Large intestine (tissue), 3 donors: ENCODE results near the gene AKIRIN2. TPM values are rescaled to one million over a fixed set of nuclear protein-coding genes. Genes with fewer than 3 reads are reported as not detected.
A peak's percentile ranks its signal among the peaks of the same experiment; 100 is the strongest.

Source experiments
- DNase-seq, 2 donors: peaks; one replicate each; pipeline versions ENCODE4 v3.0.0 to v3.0.0-alpha.2; 2013
- H3K27ac ChIP-seq: one replicate; pipeline ENCODE4 v1.5.1; 2013; ENCODE audit warnings: low read length
- H3K27me3 ChIP-seq: 2 replicates; pipeline ENCODE4 v1.6.1; 2013; ENCODE audit warnings: low read length; ENCODE audit not compliant: control insufficient read depth, insufficient read depth
- H3K36me3 ChIP-seq: 2 replicates; pipeline ENCODE4 v1.6.1; 2013; ENCODE audit warnings: low read length; ENCODE audit not compliant: control insufficient read depth, insufficient read depth
- H3K4me1 ChIP-seq: one replicate; pipeline ENCODE4 v1.6.1; 2013; ENCODE audit warnings: low read length; ENCODE audit not compliant: control insufficient read depth, insufficient read depth
- H3K4me3 ChIP-seq: one replicate; pipeline ENCODE4 v1.5.1; 2013; ENCODE audit warnings: low read length
- H3K9me3 ChIP-seq: one replicate; pipeline ENCODE4 v1.6.1; 2013; ENCODE audit warnings: mild to moderate bottlenecking, low read depth, low read length, moderate library complexity; ENCODE audit not compliant: control insufficient read depth
- WGBS: methylation state at CpG from one replicate; pipeline ENCODE4 v1.1.5; 2013; ENCODE audit warnings: low lambda C conversion rate; ENCODE audit not compliant: insufficient coverage; 5-methylcytosine and 5-hydroxymethylcytosine counted together
- polyA plus RNA-seq: library from polyadenylated mRNA; unstranded; fragments of 120-200 nt; gene quantifications from one replicate; pipeline ENCODE4 v1.2.1, GENCODE V29; 2013

Gene AKIRIN2
- polyA plus RNA-seq, 1 donor = 60.6 TPM

DNA sequence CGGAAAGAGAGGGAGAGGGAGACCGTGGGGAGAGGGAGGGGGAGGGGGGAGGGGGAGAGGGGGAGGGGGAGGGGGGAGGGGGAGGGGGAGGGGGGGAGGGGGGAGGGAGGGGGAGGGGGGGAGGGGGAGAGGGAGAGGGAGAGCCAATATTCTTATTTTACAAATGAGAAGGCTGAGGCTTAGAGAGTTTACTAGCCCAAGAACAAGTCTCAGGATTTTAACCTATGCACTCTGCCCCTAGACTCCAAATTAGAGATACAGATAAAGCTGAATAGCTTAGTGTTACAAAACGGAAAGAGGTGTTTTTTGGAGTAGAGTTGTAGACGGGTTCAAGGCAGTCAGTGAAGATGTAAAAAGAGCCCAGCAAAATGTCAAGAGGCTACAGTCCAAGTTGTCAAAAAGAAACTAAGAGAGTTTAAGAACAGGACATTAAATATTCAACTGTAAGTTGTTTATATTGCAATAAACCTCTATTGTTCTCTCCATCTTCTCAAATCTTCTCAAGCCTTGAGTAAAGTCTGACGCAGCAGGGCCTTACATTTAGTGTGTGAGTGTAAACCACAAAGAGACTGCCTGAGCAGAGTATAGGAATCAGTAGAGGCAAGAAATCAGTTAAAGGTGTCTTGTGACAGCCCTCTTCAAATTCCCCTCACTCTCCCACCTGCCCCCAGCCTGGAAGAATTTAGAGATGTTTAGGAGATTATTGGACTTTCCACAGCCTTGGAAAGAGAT, 34.9 kb upstream of the AKIRIN2 start:
- Histone ChIP-seq H3K4me3 (no peak overlapping the region), H3K9me3 (no peaks in the 10 kb centered on the region), H3K36me3 (no peaks in the 10 kb centered on the region), H3K27me3 (no peaks in the 10 kb centered on the region), H3K27ac (no peak overlapping the region), H3K4me1 (peaks cover 11% of the 10 kb centered on the region)
- WGBS = 75% methylated on average over 2 of the region's 5 CpGs
- no peak for DNase-seq

GRCh38 chr6:87731818-87732661, 30.0 kb upstream of the AKIRIN2 start:
- Histone ChIP-seq H3K27me3 (no peaks in the 10 kb centered on the region), H3K4me3 (no peak overlapping the region)
- no CpG with 5 or more reads among the region's 4 CpGs for WGBS

GRCh38 chr6:87731080-87731479, 29.0 kb upstream of the AKIRIN2 start:
- H3K27ac ChIP-seq = no peak overlapping the region
- H3K27me3 ChIP-seq = no peaks in the 10 kb centered on the region
- H3K4me1 ChIP-seq = peaks cover 19% of the 10 kb centered on the region
- H3K36me3 ChIP-seq = no peaks in the 10 kb centered on the region
- H3K4me3 ChIP-seq = no peak overlapping the region
- DNase-seq = no peak
- no peaks in the 10 kb centered on the region for H3K9me3 ChIP-seq

More at GRCh38 chr6:87731818-87732661, 30.0 kb upstream of the AKIRIN2 start:
- Histone ChIP-seq H3K9me3 (no peaks in the 10 kb centered on the region), H3K27ac (peak overlapping the region; percentile 52), H3K4me1 (peaks cover 21% of the 10 kb centered on the region), H3K36me3 (no peaks in the 10 kb centered on the region)
- DNase-seq = peak; percentile 73 to 87

- Histone ChIP-seq H3K36me3 (no peaks in the 10 kb centered on the region), H3K9me3 (no peaks in the 10 kb centered on the region), H3K4me1 (peaks cover 19% of the 10 kb centered on the region), H3K27ac (no peak overlapping the region), H3K27me3 (no peaks in the 10 kb centered on the region), H3K4me3 (no peak overlapping the region)
- WGBS = 85% methylated on average over 1 of the region's 6 CpGs
- peak in 1 of 2 donors; percentile 56 for DNase-seq
Measured at GRCh38 chr6:87729965-87730719, 28.1 kb upstream of the AKIRIN2 start.

DNA sequence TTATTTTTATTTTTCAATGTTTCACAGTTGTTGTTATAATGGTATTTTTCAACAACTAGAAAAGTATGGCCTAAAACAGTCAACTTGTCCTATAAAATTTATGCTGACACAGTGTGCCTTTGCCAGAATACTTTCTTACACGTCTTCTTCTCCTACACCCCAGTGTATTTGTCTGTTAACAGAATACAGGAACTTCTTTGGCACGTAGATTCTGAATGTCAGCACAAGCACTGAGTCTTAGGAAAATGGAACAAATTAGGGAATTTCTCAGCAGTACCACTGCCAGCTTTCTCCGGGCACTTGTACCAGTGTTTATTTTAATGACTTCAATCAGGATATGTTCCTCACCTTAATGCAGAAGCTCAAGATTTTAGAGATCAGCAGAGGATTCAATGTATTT, 26.7 kb upstream of the AKIRIN2 start:
- Histone ChIP-seq H3K4me1 (peaks cover 19% of the 10 kb centered on the region), H3K27ac (no peak overlapping the region), H3K9me3 (no peaks in the 10 kb centered on the region), H3K4me3 (no peak overlapping the region), H3K36me3 (no peaks in the 10 kb centered on the region), H3K27me3 (no peaks in the 10 kb centered on the region)
- WGBS = 90% methylated on average over 2 of the region's 3 CpGs
- DNase-seq = no peak

DNA sequence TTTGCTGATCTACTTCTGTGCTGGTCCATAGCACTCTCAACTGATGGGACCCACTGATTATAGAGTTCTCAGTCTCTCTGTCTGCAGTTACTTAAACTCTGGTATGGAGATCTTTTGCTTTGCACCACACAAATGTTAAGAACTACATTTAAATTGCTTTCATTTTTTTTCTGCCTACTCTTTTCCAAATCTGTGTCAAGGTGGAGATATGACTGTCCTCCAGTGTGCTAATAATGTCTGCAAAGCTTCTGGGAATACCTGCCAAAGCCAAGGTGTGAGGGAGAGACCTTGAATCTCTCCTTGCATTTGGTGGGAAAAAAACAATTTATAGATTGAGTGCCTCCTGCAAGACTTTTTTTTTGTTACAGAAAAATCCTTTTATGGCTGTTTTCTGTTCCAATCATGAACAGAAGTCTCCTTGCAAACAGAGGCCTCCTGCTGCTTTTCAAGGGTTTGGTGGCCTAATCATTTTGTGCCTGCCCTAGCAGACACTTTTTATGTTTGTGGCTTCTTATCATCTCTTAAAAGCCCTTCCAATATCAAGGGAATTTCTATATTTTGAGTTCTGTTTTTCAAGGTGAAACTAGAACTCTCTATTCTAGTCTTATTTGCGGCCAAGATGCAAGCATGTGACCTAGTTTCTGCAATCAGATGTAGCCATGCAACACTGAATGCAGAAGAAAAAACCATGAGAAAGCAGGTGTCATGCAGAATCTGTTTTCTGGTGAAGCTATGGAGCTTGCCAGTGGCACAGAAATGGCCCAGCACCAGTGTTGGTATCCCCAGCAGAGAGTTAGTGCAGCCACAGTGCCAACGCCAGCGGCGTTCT, 23.2 kb upstream of the AKIRIN2 start:
- no peaks in the 10 kb centered on the region for H3K36me3 ChIP-seq
- DNase-seq = no peak
- no peaks in the 10 kb centered on the region for H3K9me3 ChIP-seq
- H3K27ac ChIP-seq = no peak overlapping the region
- H3K27me3 ChIP-seq = no peaks in the 10 kb centered on the region
- WGBS = 100% methylated on average over 1 of the region's 4 CpGs
- H3K4me3 ChIP-seq = no peak overlapping the region
- peaks cover 4% of the 10 kb centered on the region for H3K4me1 ChIP-seq

DNA sequence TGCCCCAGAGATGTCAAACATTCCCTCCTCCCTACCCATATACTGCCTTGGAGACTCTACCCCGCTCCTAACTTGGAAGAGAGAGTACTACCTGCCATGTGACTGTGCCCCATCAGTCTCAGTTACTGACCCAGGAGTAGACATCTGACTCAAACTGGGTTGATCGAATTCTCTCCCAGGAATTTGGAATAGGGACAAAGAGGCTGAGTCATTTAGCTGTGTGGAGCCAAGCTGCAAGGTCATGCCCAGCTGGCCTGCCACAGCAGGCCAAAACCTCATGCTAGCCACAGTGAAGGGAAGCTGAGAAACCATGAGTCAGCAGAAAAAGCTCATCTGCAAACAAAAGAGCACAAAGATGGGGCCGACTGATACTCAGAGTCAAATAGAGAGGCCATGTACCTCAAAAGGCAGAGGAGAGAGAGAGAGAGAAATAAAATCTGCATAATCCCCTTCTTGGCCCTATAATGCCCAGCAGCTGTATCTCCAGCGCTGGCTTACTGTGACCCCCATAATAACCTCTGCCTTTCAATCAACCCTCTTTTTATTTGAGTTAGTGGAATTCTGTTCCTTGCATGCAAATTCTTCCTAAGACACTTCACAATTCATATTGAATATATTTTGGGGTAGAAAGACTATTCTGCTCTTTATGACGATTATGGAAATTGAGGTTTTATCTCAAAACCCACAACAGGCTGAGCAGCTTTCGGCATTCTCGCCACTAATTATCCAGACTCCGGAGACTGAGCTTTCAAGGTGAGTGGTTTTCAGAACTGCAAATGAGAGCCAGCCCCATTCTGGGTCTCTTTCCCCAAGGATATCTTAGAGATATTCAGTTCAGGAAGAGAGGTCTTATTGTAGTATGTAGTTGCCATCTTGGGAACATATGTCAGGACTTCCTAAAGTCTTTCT, 21.4 kb upstream of the AKIRIN2 start:
- Histone ChIP-seq H3K4me1 (no peaks in the 10 kb centered on the region), H3K9me3 (no peaks in the 10 kb centered on the region), H3K27me3 (no peaks in the 10 kb centered on the region), H3K27ac (no peak overlapping the region), H3K36me3 (no peaks in the 10 kb centered on the region), H3K4me3 (no peak overlapping the region)
- DNase-seq = no peak
- 100% methylated on average over 1 of the region's 8 CpGs for WGBS

- 83% methylated on average over 1 of the region's 4 CpGs for WGBS
- Histone ChIP-seq H3K36me3 (no peaks in the 10 kb centered on the region), H3K9me3 (no peaks in the 10 kb centered on the region), H3K27me3 (no peaks in the 10 kb centered on the region), H3K4me3 (no peak overlapping the region), H3K4me1 (no peaks in the 10 kb centered on the region), H3K27ac (no peak overlapping the region)
- no peak for DNase-seq
Measured at GRCh38 chr6:87722540-87723169, 20.6 kb upstream of the AKIRIN2 start.

DNA sequence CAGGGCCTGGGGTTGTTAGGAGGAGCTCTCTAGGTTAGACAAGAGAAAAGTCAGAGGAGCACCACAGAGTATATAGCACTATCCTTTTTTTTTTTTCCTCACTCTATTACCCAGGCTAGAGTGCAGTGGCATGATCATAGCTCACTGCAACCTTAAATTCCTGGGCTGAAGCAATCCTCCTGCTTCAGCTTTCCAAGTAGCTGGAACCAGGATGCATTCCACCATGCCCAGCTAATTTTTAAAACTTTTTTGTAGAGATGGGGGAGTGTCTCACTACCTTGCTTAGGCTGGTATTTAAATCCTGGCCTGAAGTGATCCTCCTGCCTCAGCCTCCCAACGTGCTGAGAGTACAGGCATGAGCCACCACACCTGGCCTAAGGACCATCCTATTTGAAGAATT, 19.3 kb upstream of the AKIRIN2 start:
- Histone ChIP-seq H3K27me3 (no peaks in the 10 kb centered on the region), H3K36me3 (no peaks in the 10 kb centered on the region), H3K9me3 (no peaks in the 10 kb centered on the region), H3K4me1 (no peaks in the 10 kb centered on the region), H3K27ac (no peak overlapping the region), H3K4me3 (no peak overlapping the region)
- WGBS = no CpG with 5 or more reads among the region's 1 CpG
- no peak for DNase-seq
